PFSK-1 (cell line): Measurements from ENCODE around the gene MCOLN2.

Source experiments
- FOXP2 ChIP-seq: optimal IDR thresholded peaks from 2 replicates; pipeline ENCODE3; 2011; ENCODE audit warnings: borderline replicate concordance, control low read depth, inconsistent platforms; ENCODE audit not compliant: insufficient read depth; ENCODE audit errors: extremely low read length, extremely low read depth
- POLR2AphosphoS5 ChIP-seq: IDR thresholded peaks from 2 replicates; pipeline ENCODE4 v1.6.1; 2012; ENCODE audit warnings: low read depth, mild to moderate bottlenecking, control low read depth, low read length, moderate library complexity
- REST ChIP-seq, 2 experiments: IDR thresholded peaks; 2 replicates each; pipeline versions ENCODE4 v1.6.1 to v1.8.0; 2011 to 2012; ENCODE audit warnings: low read depth in 2 of 2, low read length in 2 of 2, control low read depth in 1 of 2, inconsistent platforms in 1 of 2, mild to moderate bottlenecking in 1 of 2, moderate library complexity in 1 of 2; ENCODE audit not compliant: insufficient read depth in 1 of 2
- SIN3A ChIP-seq: IDR thresholded peaks from 2 replicates; pipeline ENCODE4 v1.6.1; 2012; ENCODE audit warnings: mild to moderate bottlenecking, low read length, moderate library complexity, borderline replicate concordance; ENCODE audit not compliant: insufficient read depth
- TAF1 ChIP-seq: IDR thresholded peaks from 2 replicates; pipeline ENCODE4 v1.6.1; 2012; ENCODE audit warnings: low read length, control low read depth, borderline replicate concordance; ENCODE audit not compliant: insufficient read depth

The MCOLN2 gene

GRCh38 chr1:84892705-84893618 is 104.0 kb downstream of the MCOLN2 start, which contains the start of gene LPAR3:
LPAR3 (minus strand) TSS chr1:84893206; CDS start chr1:84866120, 27,086 bp downstream.
- TF ChIP-seq POLR2AphosphoS5 (no peak), FOXP2 (no peak), SIN3A (no peak), TAF1 (no peak), REST (IDR thresholded peaks at IDR 0.05; ENCODE audit: insufficient read depth in 1 of 2, low read depth in 2 of 2, low read length in 2 of 2) (no peak)

GRCh38 chr1:84890566-84890965 is 106.3 kb downstream of the MCOLN2 start:
- TF ChIP-seq REST (IDR thresholded peaks at IDR 0.05; ENCODE audit: insufficient read depth in 1 of 2, low read depth in 2 of 2, low read length in 2 of 2) = no peak
- TF ChIP-seq FOXP2 = no peak
- no peak for TF ChIP-seq POLR2AphosphoS5
- no peak for TF ChIP-seq TAF1
- TF ChIP-seq SIN3A = no peak

- TF ChIP-seq FOXP2 = no peak
- TF ChIP-seq TAF1 = no peak
- no peak for TF ChIP-seq POLR2AphosphoS5
- TF ChIP-seq SIN3A = no peak
- no peak for TF ChIP-seq REST (IDR thresholded peaks at IDR 0.05; ENCODE audit: insufficient read depth in 1 of 2, low read depth in 2 of 2, low read length in 2 of 2)
Measured at GRCh38 chr1:84889437-84889836, 107.5 kb downstream of the MCOLN2 start.

GRCh38 chr1:84888753-84889152 is 108.2 kb downstream of the MCOLN2 start:
- no peak for TF ChIP-seq REST (IDR thresholded peaks at IDR 0.05; ENCODE audit: insufficient read depth in 1 of 2, low read depth in 2 of 2, low read length in 2 of 2)
- no peak for TF ChIP-seq SIN3A
- no peak for TF ChIP-seq FOXP2
- TF ChIP-seq TAF1 = no peak
- TF ChIP-seq POLR2AphosphoS5 = no peak
